GM19397 (cell line): ENCODE results near the gene LMOD3.

ENCODE experiments used
- ATAC-seq: cut with Tn5 transposase; IDR thresholded peaks from one replicate; pipeline ENCODE4 v1.9.1; 2021; ENCODE audit warnings: mild to moderate bottlenecking, moderate library complexity; ENCODE audit not compliant: unreplicated experiment

Gene LMOD3

DNA sequence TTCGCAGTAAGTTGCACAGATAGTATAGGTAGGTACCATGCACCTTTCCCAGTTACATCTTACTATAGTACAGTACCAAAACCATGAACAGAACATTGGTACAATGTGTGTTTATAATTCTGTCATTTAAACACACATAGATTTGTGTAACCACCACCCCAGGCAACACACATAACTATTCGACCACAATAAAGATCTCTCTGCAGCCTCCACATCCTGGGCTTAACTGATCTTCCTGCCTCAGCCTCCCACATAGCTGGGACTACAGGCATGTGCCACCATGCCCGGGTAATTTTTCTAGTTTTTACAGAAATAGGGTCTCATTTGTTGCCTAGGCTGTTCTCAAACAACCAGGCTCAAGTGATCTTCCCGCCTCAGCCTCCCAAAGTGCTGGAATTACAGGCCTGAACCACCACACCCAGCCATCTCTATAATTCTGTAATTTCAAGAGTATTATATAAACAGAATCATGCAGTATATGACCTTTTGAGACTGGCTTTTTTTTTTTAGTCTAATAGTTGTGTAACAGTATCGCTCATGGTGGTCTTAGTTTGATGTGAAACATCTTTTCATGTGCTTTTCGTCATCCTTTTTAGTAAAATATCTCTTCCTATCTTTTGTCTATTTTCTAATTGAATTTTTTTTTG lies 57.0 kb downstream of the LMOD3 start:
- ATAC-seq: no peak

DNA sequence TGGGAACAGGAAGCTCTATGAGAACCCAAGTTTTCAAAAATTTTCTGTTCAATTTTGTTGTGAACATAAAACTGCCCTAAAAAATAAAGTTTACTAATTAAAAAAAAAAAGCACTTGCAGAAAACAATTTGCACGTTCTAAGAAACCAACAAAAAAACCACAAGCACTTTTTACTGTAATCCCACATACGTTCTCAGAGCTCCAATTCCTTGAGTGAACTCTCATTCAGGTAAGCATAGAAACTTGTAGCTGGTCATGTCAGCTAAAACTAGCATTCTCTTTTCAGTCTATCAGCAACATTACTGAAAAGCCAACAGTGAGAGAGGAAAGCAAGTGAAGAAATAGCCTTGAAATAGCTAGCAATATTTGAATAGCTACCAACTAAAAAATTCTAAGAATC lies 58.8 kb downstream of the LMOD3 start:
- ATAC-seq: no peak

DNA sequence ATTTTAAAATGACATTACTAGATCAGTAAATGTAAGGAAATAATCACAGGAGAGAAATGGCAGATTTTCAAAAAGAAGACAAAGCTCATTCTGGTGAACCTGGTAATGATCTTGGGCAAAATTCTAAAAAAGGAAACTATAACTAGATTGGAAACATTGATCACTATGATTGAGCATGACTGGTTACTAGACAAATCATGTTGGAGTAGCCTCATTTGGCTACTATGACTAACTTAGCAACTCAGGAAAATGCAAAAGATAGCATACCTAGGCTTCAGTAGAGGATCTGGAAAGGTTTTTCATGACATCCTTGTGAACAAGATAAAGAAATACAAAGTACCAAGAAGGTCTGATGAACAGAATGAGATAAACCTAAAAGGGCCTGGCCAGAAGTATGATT lies 62.7 kb downstream of the LMOD3 start:
- ATAC-seq: no peak

DNA sequence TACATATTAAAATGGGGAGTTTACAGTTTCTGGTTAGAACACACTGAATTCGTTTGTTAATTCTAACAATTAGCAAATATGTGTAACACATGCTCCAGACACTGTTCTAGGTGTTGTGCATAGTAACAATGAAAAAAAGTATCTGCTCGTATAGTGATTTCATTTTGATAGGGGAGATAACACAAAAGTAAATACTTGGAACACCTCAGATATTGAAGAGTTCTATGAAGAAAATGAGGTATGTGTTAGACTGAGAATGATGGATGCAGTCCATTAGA lies 63.5 kb downstream of the LMOD3 start:
- ATAC-seq: no peak

DNA sequence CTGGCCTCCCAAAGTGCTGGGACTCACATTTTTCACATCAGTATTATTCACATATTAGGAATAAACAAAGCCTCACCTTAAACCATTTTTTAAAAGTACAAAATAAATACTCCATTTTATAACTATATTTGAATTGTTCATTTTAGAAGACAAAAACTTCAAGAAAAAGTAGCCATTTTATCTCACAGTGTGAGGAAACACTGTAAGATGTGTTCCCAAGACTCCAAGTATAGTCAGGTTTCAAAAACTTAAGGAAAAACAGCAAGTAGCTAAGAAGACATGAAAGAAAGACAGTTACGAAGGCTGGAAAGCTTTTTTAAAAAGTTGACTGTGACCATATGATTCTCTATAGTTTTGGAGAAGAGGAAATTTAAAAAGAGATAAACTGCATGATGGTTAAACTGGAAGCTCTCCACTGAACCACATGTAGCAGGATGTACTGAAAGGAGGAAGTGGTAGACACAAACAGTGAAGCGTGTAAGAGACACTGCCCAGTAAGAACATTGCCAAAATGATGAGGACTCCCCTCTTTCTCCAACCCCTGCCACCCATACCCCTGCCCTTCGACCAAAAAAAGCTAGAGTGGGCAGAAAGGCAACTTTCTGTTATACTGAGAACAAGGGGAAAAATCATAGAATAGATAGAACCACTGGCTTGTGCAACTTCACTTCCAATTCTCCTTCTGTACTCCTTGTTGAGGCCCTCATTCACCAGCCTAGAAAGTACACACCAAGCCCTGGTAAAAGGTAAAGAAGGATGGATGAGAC lies 64.0 kb downstream of the LMOD3 start:
- peak; percentile 97 for ATAC-seq
